CD4-positive, alpha-beta T cell treated with Interleukin-4 for 1 hour (primary cell): ENCODE results near the gene AHI1.

Source experiments
- DNase-seq, 2 donors: peaks; one replicate each; pipeline ENCODE4 v3.0.0-alpha.2; 2020 to 2022

AHI1 gene

GRCh38 chr6:135286962-135287538 is 210.5 kb downstream of the AHI1 start:
- no peak for DNase-seq

- DNase-seq = no peak
Observed at GRCh38 chr6:135285165-135285564, 212.4 kb downstream of the AHI1 start.

DNA sequence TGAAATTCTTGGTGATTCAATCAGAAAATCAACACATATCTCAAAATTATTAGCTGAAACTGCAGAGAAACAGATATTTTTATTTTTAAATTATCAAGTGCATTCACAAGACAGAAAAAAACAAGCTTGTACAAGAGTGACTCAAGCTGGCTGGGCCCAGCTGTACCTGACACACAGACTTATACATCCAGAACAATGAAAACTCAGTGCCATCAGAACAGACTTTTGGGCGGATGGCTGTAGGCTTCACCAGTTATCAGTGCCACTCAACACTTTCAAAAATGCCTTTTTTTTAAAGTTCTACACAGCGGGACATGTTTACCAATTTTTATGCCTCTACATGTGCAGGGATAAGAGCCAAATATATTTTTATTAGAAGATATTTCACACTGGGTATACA is 213.6 kb downstream of the AHI1 start:
- DNase-seq = no peak

- DNase-seq = no peak
Observed at GRCh38 chr6:135282395-135282794, 215.1 kb downstream of the AHI1 start.

DNA sequence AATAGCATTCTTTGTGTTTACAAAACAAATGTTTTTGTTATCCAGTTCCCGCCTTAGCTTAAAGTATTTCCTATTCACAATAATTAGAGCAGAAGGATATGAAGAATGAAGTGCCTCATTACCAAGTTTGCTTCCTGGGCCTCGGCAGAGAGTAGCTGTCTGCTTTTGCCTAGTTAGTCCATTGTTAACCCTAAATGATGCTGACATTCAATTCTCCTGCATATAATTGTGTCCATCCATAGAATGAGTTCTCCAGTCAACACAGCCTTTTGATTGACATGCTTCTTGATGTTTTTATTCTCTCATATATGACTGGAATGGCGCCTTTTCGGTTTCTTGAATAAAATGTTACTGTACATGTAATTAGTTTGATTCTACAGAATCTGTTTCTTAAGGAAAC is 215.6 kb downstream of the AHI1 start:
- no peak for DNase-seq

- no peak for DNase-seq
Observed at GRCh38 chr6:135281227-135281626, 216.3 kb downstream of the AHI1 start.

DNA sequence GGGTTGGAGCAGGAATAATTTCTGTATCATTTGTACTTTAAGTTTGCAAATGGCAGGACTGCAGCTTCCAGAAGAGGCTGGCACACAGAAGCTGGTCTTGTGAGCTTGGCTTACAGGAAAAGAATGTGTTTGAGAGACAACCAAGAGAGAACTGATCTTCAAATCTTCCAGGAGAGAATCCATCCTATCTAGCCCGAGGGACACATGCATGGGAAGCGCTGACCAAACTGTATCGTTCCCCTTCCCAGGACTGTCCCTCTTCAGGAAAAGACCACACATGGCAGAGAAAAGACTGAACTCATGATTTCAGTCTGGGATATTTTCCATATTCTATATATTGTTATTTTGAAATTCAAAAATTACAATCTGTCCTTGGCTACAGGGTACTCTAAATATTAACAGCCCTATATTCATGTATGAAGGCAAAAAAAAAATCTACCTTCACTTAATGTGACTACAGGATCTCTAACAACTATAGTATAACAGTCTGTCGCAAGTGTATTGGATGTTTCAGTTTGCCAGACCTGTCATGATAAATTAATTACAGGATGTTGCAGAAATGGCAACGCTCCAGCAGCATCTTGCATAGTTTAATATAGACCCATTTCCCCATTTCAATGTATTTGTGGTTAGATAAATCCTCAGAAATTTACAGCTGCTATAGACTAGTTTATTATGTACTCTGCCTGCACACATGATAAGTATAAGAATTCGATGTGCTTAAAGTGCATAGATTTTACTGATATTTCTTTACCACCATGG is 217.0 kb downstream of the AHI1 start:
- DNase-seq = no peak

DNA sequence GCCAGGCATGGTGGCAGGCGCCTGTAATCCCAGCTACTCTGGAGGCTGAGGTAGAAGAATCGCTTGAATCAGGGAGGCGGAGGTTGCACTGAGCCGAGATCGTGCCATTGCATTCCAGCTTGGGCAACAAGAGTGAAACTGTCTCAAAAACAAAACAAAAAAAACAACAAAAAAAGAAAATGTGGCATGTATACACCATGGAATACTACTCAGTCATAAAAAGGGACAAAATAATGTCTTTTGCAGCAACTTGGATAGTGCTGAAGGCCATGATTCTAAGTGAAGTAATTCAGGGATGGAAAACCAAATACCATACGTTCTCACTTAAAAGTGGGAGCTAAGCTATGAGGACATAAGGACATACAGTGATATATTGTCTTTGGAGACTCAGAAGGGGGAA is 220.1 kb downstream of the AHI1 start:
- DNase-seq = no peak

GRCh38 chr6:135274561-135275293 is 222.8 kb downstream of the AHI1 start:
- DNase-seq = no peak

DNA sequence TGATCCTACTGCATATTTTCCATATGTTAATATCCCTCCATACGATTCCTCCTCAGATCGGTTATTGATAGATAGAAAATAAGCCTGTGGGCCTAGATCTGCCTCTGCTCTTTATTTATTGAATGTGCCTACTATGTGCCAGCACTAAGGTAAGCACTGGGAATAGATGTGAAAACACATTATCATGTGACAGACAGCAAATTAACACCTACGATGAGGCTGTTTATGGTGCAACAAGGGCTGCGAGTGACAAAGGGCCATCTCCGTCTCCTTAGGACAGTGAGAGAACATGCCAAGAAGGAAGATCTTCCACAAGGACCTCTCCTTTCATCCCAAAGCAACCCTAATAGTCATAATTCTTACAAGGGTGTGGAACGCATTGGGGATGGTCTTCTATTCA is 225.9 kb downstream of the AHI1 start:
- DNase-seq = no peak

GRCh38 chr6:135270676-135271536 is 226.6 kb downstream of the AHI1 start:
- DNase-seq = no peak

GRCh38 chr6:135269481-135269891 is 228.1 kb downstream of the AHI1 start:
- DNase-seq = no peak

DNA sequence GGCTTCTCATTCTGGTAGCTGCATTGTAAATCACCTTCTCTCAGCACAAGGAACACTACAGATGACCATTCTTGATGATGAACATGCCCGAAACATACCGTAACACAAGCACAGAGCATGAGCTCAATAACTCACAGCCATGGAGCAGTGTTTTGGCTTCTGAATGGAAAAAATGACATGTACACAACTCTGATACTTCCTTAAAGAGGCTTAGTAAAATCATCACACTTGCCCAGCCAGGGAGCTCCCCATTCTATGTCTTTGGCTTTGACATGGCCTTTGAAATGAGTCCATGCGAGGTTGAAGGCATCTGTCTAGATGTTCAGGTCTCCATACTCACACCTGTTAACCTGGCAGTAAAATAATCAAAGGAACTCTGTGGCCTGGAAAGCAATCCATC is 228.8 kb downstream of the AHI1 start:
- no peak for DNase-seq

DNA sequence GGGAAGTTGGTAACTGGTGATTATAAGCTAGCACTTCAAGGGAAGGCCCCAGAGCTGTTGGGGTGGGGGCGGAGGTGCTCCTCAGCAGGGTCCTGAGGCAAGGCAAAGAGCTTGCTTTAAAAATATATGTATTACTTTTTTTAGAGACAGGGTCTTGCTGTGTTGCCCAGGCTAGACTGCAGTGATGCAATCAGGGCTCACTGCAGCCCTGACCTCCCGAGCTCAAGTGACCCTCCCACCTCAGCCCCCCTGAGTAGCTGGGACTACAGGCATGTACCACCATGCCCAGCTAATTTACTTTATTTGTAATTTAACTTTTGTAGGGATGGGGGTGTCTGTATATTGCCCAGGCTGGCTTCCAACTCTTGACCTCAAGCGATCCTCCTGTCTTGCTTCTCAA is 229.3 kb downstream of the AHI1 start:
- DNase-seq = no peak

DNA sequence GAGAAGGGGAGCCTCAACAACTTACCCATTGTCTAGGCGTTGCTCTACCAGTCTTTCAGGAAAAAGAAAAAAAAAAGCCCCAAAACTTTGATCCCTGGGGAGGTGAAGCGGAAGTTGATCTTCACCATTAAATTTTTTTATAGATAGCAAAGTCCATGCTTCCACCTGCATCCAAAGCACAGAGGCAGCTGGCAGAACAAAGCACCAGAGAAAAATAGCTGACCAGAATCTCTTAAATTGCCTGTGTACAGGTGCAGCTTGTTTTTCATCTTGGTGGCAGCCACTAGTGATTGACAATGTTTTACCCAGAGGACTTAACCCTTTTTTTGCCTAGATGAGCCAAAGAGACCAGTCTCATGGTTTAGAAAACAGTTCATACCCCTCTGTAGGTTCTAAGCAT is 230.5 kb downstream of the AHI1 start:
- DNase-seq = no peak

- DNase-seq = no peak
Observed at GRCh38 chr6:135266675-135267074, 230.9 kb downstream of the AHI1 start.

GRCh38 chr6:135265278-135265677 is 232.3 kb downstream of the AHI1 start:
- DNase-seq = no peak

DNA sequence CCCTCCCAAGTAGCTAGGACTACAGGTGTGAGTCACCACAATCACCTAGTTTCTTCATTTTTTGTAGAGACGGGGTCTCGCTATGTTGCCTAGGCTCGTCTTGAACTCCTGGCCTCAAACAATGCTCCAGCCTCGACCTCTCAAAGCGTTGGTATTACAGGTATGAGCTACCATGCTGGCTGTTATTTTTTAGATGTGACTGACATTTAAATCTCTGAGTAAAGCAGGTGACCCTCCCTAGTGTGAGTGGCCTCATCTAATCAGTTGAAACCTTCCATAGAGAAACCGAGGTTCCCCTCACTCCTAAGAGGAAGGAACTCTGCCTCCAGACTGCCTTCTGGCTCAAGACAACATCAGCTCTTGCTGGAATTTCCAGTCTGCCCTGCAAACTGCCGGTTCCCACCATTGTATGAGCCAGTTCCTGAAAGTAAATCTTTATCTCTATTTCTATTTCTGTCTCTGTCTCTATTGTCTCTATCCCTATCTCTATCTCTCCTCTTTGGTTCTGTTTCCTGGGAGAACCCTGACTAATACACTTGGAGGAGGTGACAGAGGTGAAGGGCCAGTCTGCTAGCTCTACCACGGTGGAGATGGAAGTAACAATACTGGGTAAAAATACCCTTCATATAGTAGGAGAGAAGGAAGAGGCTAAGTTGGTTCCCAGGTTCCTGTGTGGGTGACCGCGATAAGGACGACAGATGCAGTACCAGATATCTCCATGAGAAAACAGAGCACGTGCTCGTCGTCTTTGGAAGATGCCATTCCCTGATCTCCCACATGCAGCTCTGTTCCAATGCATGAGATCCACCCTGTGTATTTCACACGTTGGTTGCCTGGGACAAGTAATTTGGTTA is 235.4 kb downstream of the AHI1 start:
- DNase-seq = no peak

- DNase-seq = no peak
Observed at GRCh38 chr6:135260612-135261011, 236.9 kb downstream of the AHI1 start.

DNA sequence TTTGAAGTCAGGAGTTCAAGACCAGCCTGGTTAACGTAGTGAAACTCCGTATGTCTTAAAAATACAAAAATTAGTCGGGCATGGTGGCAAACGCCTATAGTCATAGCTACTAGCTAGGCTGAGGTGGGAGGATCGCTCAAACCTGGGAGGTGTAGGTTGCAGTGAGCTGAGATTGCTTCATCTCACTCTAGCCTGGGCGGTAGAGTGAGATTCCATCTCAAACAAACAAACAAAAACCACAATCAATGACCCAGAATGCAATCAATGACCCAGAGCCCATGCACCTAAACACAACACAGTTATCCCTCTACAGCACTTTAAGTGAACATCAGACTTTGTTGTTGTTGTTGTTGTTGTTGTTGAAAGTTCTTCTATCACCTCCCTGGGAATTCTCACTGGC is 238.6 kb downstream of the AHI1 start:
- DNase-seq = no peak

DNA sequence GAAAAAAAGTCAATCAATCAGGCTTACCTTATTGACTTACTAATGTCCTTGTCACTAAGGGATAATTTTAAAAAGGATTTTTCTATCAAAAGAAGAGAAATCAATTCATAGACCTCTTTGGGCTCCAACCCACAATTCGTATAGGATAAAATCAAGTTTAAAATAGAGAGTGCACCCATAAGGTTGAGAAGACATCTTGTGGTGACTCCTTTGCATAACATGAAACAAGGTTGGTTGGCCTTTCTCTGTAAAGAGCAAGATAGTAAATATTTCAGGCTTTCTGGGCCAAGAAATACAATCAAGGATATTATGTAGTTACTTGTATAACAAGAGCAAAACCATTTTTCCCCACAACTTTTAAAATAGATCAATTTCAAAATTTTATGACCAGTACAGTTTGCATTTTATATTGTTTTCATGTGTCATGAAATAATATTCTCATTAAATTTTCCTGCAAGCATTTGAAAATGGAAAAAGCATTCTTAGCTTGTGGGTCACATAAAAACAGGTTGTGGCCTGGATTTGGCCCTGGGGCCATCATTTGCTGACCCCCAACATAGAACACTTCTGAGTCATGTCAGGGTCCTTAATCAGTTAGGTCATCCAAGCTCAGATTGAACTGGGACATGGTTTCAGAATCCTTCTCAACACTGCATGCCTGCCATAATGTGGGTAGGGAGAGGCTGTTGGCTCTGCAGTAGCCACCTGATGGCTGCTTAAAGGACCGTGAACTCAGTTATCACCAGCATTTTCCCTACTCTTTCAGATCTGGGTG is 239.7 kb downstream of the AHI1 start:
- DNase-seq = peak in 1 of 2 donors; percentile 5
